K562 (cell line): ENCODE results near the gene LDAH. TPM values are rescaled to one million over a fixed set of nuclear protein-coding genes. Genes with fewer than 3 reads are reported as not detected.

Experiments used
- ATAC-seq: fragments of 200-7000 bp; cut with Tn5 transposase; 3 replicates; pipeline ENCODE4 v1.9.1; 2020; ENCODE audit warnings: moderate library complexity
- BruUV-seq: library from RNA; stranded (reverse); fragments of 400-500 nt; replicated peaks from 2 replicates; lab custom pipeline; 2021; lab: Mats Ljungman, UMichigan
- CTCF ChIA-PET: fragments of 300-600 bp; formaldehyde crosslinking; extraction: SDS; loops from one replicate; lab custom pipeline; 2021; ENCODE audit warnings: low intra/inter-chr PET ratio; lab: Yijun Ruan, JAX
- POLR2A ChIA-PET: fragments of 300-600, 350-650 bp; sonication (Branson Sonifier 250); formaldehyde crosslinking; extraction: SDS; loops from one replicate; lab custom pipeline; 2021; ENCODE audit warnings: antibody characterized with exemption, inconsistent platforms; lab: Yijun Ruan, JAX
- DNase-seq, 4 experiments: peaks; one replicate each; pipeline versions ENCODE4 v3.0.0 to v3.0.0-alpha.2; 2011 to 2018; ENCODE audit warnings: low spot score in 3 of 4, mixed read lengths in 3 of 4; ENCODE audit errors: extremely low read depth in 1 of 4
- FAIRE-seq: peaks from 2 replicates; lab custom pipeline; 2011; peaks lifted over from hg19 to GRCh38; lab: Jason Lieb, UNC
- H2AFZ ChIP-seq: 2 replicates; pipeline ENCODE4 v1.6.0; 2011; ENCODE audit warnings: low read depth, low read length, control low read depth, inconsistent platforms
- H3K27ac ChIP-seq: fragments of 200-600 bp; 3 replicates; pipeline ENCODE4 v1.8.0; 2011; ENCODE audit warnings: low read depth, mild to moderate bottlenecking, control low read depth, inconsistent platforms, low read length, moderate library complexity, mixed read lengths; ENCODE audit errors: extremely low read depth
- H3K27me3 ChIP-seq, 2 experiments: fragments of 300-600 bp in 1 of 2; 2 replicates in 1 of 2; 3 replicates in 1 of 2; pipeline versions ENCODE4 v1.6.0 to v1.8.0; 2011; ENCODE audit warnings: inconsistent platforms in 2 of 2, low read length in 2 of 2, mild to moderate bottlenecking in 1 of 2, mixed read lengths in 1 of 2, moderate library complexity in 1 of 2; ENCODE audit not compliant: control insufficient read depth in 2 of 2, insufficient read depth in 2 of 2
- H3K36me3 ChIP-seq: fragments of 300-600 bp; 3 replicates; pipeline ENCODE4 v1.8.0; 2011; ENCODE audit warnings: mild to moderate bottlenecking, low read length, inconsistent platforms; ENCODE audit not compliant: control insufficient read depth, insufficient read depth
- H3K4me1 ChIP-seq, 2 experiments: fragments of 200-600 bp in 1 of 2; replicated peaks in 1 of 2; 2 replicates in 1 of 2; 3 replicates in 1 of 2; pipeline versions ENCODE4 v1.5.1 to v1.8.0; 2011; ENCODE audit warnings: inconsistent platforms in 2 of 2, low read length in 2 of 2, mild to moderate bottlenecking in 1 of 2, mixed read lengths in 1 of 2, moderate library complexity in 1 of 2; ENCODE audit not compliant: control insufficient read depth in 2 of 2, insufficient read depth in 2 of 2
- H3K4me2 ChIP-seq: 2 replicates; pipeline ENCODE4 v1.6.1; 2011; ENCODE audit warnings: low read length, control low read depth, inconsistent platforms, mixed read lengths; ENCODE audit not compliant: insufficient read depth
- H3K4me3 ChIP-seq: fragments of 200-600 bp; sonication (generic), shearing (Covaris generic); 2 replicates; pipeline ENCODE4 v1.5.1; 2016; ENCODE audit warnings: control low read depth, inconsistent platforms
- H3K79me2 ChIP-seq: fragments of 200-600 bp; 3 replicates; pipeline ENCODE4 v1.8.0; 2011; ENCODE audit warnings: low read length, inconsistent platforms; ENCODE audit not compliant: control insufficient read depth, insufficient read depth
- H3K9ac ChIP-seq, 2 experiments: 2 replicates each; pipeline versions ENCODE4 v1.6.0 to v1.6.1; 2011; ENCODE audit warnings: low read depth in 2 of 2, low read length in 2 of 2, control low read depth in 1 of 2, inconsistent platforms in 1 of 2, mild to moderate bottlenecking in 1 of 2, mixed read lengths in 1 of 2; ENCODE audit not compliant: insufficient read depth in 1 of 2
- H3K9me1 ChIP-seq: one replicate; pipeline ENCODE4 v1.6.0; 2011; ENCODE audit warnings: inconsistent platforms, mild to moderate bottlenecking, low read length, moderate library complexity; ENCODE audit not compliant: control insufficient read depth, insufficient read depth
- H3K9me3 ChIP-seq: replicated peaks from 2 replicates; pipeline ENCODE4 v1.5.1; 2011; ENCODE audit warnings: low read depth, low read length, inconsistent platforms; ENCODE audit not compliant: control insufficient read depth, insufficient read depth
- H4K20me1 ChIP-seq: replicated peaks from 2 replicates; pipeline ENCODE4 v1.6.1; 2011; ENCODE audit warnings: low read length, inconsistent platforms, mixed read lengths; ENCODE audit not compliant: control insufficient read depth, insufficient read depth
- CBFA2T3 ChIP-seq: fragments of 450-650 bp; IDR thresholded peaks from 2 replicates; pipeline ENCODE4 v1.6.1; 2017
- CHD4 ChIP-seq: fragments of 200-600 bp; sonication (generic); IDR thresholded peaks from 3 replicates; pipeline ENCODE4 v1.6.1; 2012; ENCODE audit warnings: low read depth, mild to moderate bottlenecking, mixed read lengths, low read length, inconsistent platforms; ENCODE audit not compliant: insufficient read depth, insufficient replicate concordance, poor library complexity, severe bottlenecking
- E2F3 ChIP-seq: fragments of 250-450 bp; sonication (Bioruptor Pico); IDR thresholded peaks from 2 replicates; pipeline ENCODE4 v1.4.0; 2020; ENCODE audit warnings: mild to moderate bottlenecking
- EHMT2 ChIP-seq: fragments of 450-650 bp; IDR thresholded peaks from 2 replicates; pipeline ENCODE4 v1.6.1; 2018; ENCODE audit warnings: antibody characterized with exemption
- EP300 ChIP-seq: IDR thresholded peaks from 2 replicates; pipeline ENCODE4 v1.6.1; 2012; ENCODE audit warnings: low read length, improper control_type of control experiment
- EP400 ChIP-seq: fragments of 450-650 bp; IDR thresholded peaks from 2 replicates; pipeline ENCODE4 v1.6.1; 2017; ENCODE audit warnings: antibody characterized with exemption, mild to moderate bottlenecking, moderate library complexity
- HCFC1 ChIP-seq: IDR thresholded peaks from 2 replicates; pipeline ENCODE4 v1.6.1; 2012; ENCODE audit warnings: low read depth, low read length, improper control_type of control experiment
- KDM5B ChIP-seq: fragments of 200-600 bp; sonication (generic); IDR thresholded peaks from 2 replicates; pipeline ENCODE4 v1.6.1; 2012; ENCODE audit warnings: low read depth, mild to moderate bottlenecking, moderate library complexity, low read length, control low read depth, inconsistent platforms; ENCODE audit not compliant: insufficient replicate concordance
- NELFE ChIP-seq: IDR thresholded peaks from 2 replicates; pipeline ENCODE4 v1.6.1; 2011; ENCODE audit warnings: mild to moderate bottlenecking; ENCODE audit not compliant: insufficient read depth, insufficient read length
- SIX5 ChIP-seq, 2 experiments: IDR thresholded peaks; 2 replicates each; pipeline ENCODE4 v1.6.1; 2011; ENCODE audit warnings: low read length in 2 of 2, borderline replicate concordance in 1 of 2, low read depth in 1 of 2, mild to moderate bottlenecking in 1 of 2, moderate library complexity in 1 of 2; ENCODE audit not compliant: insufficient read depth in 1 of 2
- ZBTB2 ChIP-seq: fragments of 450-650 bp; IDR thresholded peaks from 2 replicates; pipeline ENCODE4 v1.6.1; 2016; ENCODE audit warnings: antibody characterized with exemption
- ZNF639 ChIP-seq, 2 experiments: fragments of 200-800 bp in 1 of 2; sonication (Bioruptor generic) in 1 of 2; sonication (generic) in 1 of 2; formaldehyde crosslinking in 1 of 2; IDR thresholded peaks in 1 of 2; conservative IDR thresholded peaks in 1 of 2; 2 replicates each; pipeline versions ENCODE4 v1.5.0 to v1.6.1; 2016 to 2020; ENCODE audit warnings: missing compliant biosample characterization in 1 of 2, missing genetic modification characterization in 1 of 2, missing genetic modification reagents in 1 of 2
- ZNF830 ChIP-seq: fragments of 250-450 bp; sonication (Bioruptor Pico); IDR thresholded peaks from 2 replicates; pipeline ENCODE4 v1.5.0; 2021; ENCODE audit warnings: mild to moderate bottlenecking
- WGBS: fragments of 100-300 bp; shearing (Covaris generic); methylation state at CpG from one replicate; pipeline ENCODE4 v1.1.6; 2016; ENCODE audit warnings: low coverage, mixed read lengths; ENCODE audit not compliant: insufficient coverage; ENCODE audit errors: missing lambda C conversion rate; 5-methylcytosine and 5-hydroxymethylcytosine counted together
- in situ Hi-C: fragments of 300-500 bp; cut with MboI; formaldehyde crosslinking; loops from 4 replicates; pipeline ENCODE4 v1.15.0; 2018; ENCODE audit warnings: inconsistent platforms, mixed read lengths
- intact Hi-C: fragments of 100-400 bp; cut with micrococcal nuclease; formaldehyde crosslinking; loops from 2 replicates; pipeline ENCODE4 v1.14.2; 2022
- polyA plus RNA-seq, 8 experiments: library from polyadenylated mRNA; depleted of rRNA in 4 of 8; stranded (reverse) in 5 of 8; unstranded in 3 of 8; fragments of >200 nt; fragmentation: Nextera tagmentation in 2 of 8; fragmentation: Illumina TruSeq in 1 of 8; extraction: Ambion mirVana in 2 of 8; extraction: Trizol in 1 of 8; gene quantifications; 2 replicates each; pipeline versions ENCODE4 v1.2.1 to v1.2.3, GENCODE V29; 2011 to 2014; ENCODE audit warnings: inconsistent platforms in 1 of 8, missing spikeins in 1 of 8
- total RNA-seq, 7 experiments: library from RNA; depleted of rRNA in 6 of 7; stranded (reverse); fragments of >200 nt in 6 of 7; fragmentation: Illumina TruSeq in 2 of 7; extraction: Trizol in 2 of 7; gene quantifications; 2 replicates each; pipeline versions ENCODE4 v1.2.1 to v1.2.3, GENCODE V29; 2011 to 2021; ENCODE audit warnings: low replicate concordance in 1 of 7

Gene LDAH
- total and polyA plus RNA-seq, 9 of the 15 experiments (the other 6 are each of a cell fraction or from before 2014, with no cell fraction given), result 22.3 to 60.1 (median 40.0) TPM

GRCh38 chr2:20702563-20702962 is 120.3 kb downstream of the LDAH start:
- CTCF ChIA-PET, result no interaction called here
- H4K20me1 ChIP-seq, result no peaks in the 10 kb centered on the region
- intact Hi-C loops, result no loop called here

GRCh38 chr2:20698916-20699613 is 123.8 kb downstream of the LDAH start:
- ATAC-seq (no peak), FAIRE-seq (no peak), DNase-seq (no peak)
- Histone ChIP-seq H3K9me1 (no peaks in the 10 kb centered on the region), H3K27ac (no peak overlapping the region), H3K9ac (no peak overlapping the region), H3K27me3 (no peaks in the 10 kb centered on the region), H4K20me1 (no peaks in the 10 kb centered on the region), H3K36me3 (peaks cover 34% of the 10 kb centered on the region; the same call in 1 of the 3 replicates), H3K79me2 (no peaks in the 10 kb centered on the region), H3K4me3 (no peak overlapping the region), H2AFZ (no peak overlapping the region), H3K9me3 (no peaks in the 10 kb centered on the region), H3K4me2 (no peak overlapping the region), H3K4me1 (no peaks in the 10 kb centered on the region)
- intact Hi-C loops (no loop called here), in situ Hi-C loops (no loop called here)
- POLR2A ChIA-PET, result no interaction called here
- BruUV-seq, result no TSS peak
- CTCF ChIA-PET, result no interaction called here
- 86% methylated on average over 4 of the region's 4 CpGs for WGBS
- TF ChIP-seq CHD4 (no peak), KDM5B (no peak), CBFA2T3 (no peak), EP400 (no peak), ZBTB2 (no peak), E2F3 (CRISPR knock-in tag) (no peak), SIX5 (IDR thresholded peaks at IDR 0.05; ENCODE audit: borderline replicate concordance in 1 of 2, insufficient read depth in 1 of 2, low read depth in 1 of 2, low read length in 2 of 2) (no peak), ZNF830 (CRISPR knock-in tag) (no peak), HCFC1 (no peak), ZNF639 (CRISPR knock-in tag; conservative IDR thresholded peaks at IDR 0.05 in 1 of 2, IDR thresholded peaks at IDR 0.05 in 1 of 2) (no peak), EHMT2 (no peak)

More at GRCh38 chr2:20702563-20702962, 120.3 kb downstream of the LDAH start:
- Histone ChIP-seq H3K4me3 (no peak overlapping the region), H3K79me2 (no peaks in the 10 kb centered on the region), H3K36me3 (peaks cover 15% of the 10 kb centered on the region; the same call in 1 of the 3 replicates), H3K9me3 (no peaks in the 10 kb centered on the region), H3K27me3 (no peaks in the 10 kb centered on the region), H2AFZ (no peak overlapping the region), H3K4me1 (no peaks in the 10 kb centered on the region), H3K27ac (no peak overlapping the region), H3K4me2 (no peak overlapping the region), H3K9ac (no peak overlapping the region), H3K9me1 (no peaks in the 10 kb centered on the region)
- WGBS, result 98% methylated on average over 5 of the region's 5 CpGs
- POLR2A ChIA-PET, result no interaction called here
- no TSS peak for BruUV-seq
- ATAC-seq (no peak), FAIRE-seq (no peak), DNase-seq (no peak)
- no peak for TF ChIP-seq NELFE
- no peak for TF ChIP-seq EP300
- in situ Hi-C loops, result no loop called here
